ENCODE data around the gene CACNG4.

CACNG4 gene

DNA sequence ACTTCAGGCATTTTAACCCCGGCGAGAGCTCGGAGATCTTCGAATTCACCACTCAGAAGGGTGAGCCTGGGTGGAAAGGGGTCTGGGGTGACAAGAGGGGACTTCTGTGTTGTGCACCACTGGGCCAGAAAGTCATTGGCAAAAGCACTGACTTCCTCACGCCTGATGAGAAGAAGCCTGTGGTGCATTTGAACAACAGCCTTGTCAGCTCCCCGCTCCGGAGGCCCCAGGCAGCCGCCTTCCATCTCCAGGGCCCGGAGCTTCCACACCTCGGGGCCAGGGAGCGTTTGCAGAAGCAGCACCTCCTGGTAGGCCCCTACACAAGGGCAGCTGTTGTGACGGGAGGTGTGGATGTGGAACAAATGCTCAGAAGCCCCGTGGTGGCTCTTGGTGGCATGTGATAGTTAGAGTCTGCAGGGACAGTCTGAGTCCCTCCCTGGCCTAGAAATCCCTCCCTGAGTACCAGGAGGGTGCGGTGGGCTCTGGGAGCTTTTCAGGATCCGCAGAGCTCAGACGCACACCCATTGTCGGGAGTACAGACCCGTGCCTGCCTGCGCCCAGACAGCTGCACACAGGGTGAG, 89.6 kb downstream of the CACNG4 start:
- CTCF ChIA-PET = no interaction called here
- DNase-seq (ENCODE audit: extremely low spot score) = no peak
- POLR2A ChIA-PET = no interaction called here
- TF ChIP-seq ELF4 (IDR thresholded peaks at IDR 0.05) (no peak), L3MBTL2 (conservative IDR thresholded peaks at IDR 0.05) (no peak), ZNF384 (IDR thresholded peaks at IDR 0.05) (no peak), TARDBP (IDR thresholded peaks at IDR 0.05) (no peak), SUZ12 (IDR thresholded peaks at IDR 0.05) (no peak), LEF1 (IDR thresholded peaks at IDR 0.05; ENCODE audit: borderline replicate concordance) (no peak), BHLHE40 (IDR thresholded peaks at IDR 0.05; ENCODE audit: borderline replicate concordance) (no peak), SP1 (IDR thresholded peaks at IDR 0.05) (no peak), CTBP1 (IDR thresholded peaks at IDR 0.05; ENCODE audit: borderline replicate concordance) (no peak), NFRKB (IDR thresholded peaks at IDR 0.05) (no peak), FOXM1 (IDR thresholded peaks at IDR 0.05; ENCODE audit: borderline replicate concordance) (no peak), HDGF (IDR thresholded peaks at IDR 0.05; ENCODE audit: borderline replicate concordance) (no peak)
- TF ChIP-seq, protein P1, sequence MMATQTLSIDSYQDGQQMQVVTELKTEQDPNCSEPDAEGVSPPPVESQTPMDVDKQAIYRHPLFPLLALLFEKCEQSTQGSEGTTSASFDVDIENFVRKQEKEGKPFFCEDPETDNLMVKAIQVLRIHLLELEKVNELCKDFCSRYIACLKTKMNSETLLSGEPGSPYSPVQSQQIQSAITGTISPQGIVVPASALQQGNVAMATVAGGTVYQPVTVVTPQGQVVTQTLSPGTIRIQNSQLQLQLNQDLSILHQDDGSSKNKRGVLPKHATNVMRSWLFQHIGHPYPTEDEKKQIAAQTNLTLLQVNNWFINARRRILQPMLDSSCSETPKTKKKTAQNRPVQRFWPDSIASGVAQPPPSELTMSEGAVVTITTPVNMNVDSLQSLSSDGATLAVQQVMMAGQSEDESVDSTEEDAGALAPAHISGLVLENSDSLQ (IDR thresholded peaks at IDR 0.05) = no peak

DNA sequence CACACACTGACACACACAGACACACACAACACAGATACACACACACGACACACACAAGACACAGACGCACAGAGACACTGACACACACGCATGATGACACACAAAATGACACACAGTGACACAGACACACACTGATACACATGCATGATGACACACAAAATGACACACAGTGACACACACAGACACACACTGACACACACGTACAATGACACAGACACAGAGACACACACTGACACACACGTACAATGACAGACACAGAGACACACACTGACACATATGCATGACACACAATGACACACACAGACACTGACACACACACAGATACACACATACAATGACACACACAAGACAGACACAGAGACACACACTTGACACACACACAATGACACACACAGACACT, 90.1 kb downstream of the CACNG4 start:
- CTCF ChIA-PET = no interaction called here
- no peak for DNase-seq (ENCODE audit: extremely low spot score)
- POLR2A ChIA-PET = no interaction called here
- TF ChIP-seq TARDBP (IDR thresholded peaks at IDR 0.05) (peak; percentile 15; the same call in 1 of the 2 replicates), CTBP1 (IDR thresholded peaks at IDR 0.05; ENCODE audit: borderline replicate concordance) (peak; percentile 21; the same call in 1 of the 2 replicates), ARNT (IDR thresholded peaks at IDR 0.05) (no peak)
- TF ChIP-seq, protein P1 (IDR thresholded peaks at IDR 0.05) = no peak

DNA sequence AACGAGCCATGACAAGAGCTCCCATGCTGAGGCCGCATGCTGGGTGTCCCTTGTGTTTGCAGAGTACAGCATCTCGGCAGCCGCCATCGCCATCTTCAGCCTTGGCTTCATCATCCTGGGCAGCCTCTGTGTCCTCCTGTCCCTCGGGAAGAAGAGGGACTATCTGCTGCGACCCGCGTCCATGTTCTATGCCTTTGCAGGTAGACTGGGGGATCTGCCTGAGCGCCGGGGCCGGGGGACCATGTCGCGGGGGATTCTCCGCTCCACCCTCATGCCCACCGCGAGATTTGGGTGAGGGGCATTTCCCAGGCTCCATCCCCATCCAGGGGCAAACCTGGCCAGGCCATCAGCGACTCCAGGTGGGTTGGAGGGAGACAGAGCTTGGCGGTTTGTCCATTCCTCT, 90.5 kb downstream of the CACNG4 start:
- ChIA-PET CTCF (no interaction called here), POLR2A (no interaction called here)
- no peak for DNase-seq (ENCODE audit: extremely low spot score)
- TF ChIP-seq SP1 (IDR thresholded peaks at IDR 0.05) (no peak), L3MBTL2 (conservative IDR thresholded peaks at IDR 0.05) (no peak), SUZ12 (IDR thresholded peaks at IDR 0.05) (no peak), ZNF384 (IDR thresholded peaks at IDR 0.05) (no peak), LEF1 (IDR thresholded peaks at IDR 0.05; ENCODE audit: borderline replicate concordance) (no peak), ARNT (IDR thresholded peaks at IDR 0.05) (no peak), BHLHE40 (IDR thresholded peaks at IDR 0.05; ENCODE audit: borderline replicate concordance) (no peak), HDGF (IDR thresholded peaks at IDR 0.05; ENCODE audit: borderline replicate concordance) (no peak)

DNA sequence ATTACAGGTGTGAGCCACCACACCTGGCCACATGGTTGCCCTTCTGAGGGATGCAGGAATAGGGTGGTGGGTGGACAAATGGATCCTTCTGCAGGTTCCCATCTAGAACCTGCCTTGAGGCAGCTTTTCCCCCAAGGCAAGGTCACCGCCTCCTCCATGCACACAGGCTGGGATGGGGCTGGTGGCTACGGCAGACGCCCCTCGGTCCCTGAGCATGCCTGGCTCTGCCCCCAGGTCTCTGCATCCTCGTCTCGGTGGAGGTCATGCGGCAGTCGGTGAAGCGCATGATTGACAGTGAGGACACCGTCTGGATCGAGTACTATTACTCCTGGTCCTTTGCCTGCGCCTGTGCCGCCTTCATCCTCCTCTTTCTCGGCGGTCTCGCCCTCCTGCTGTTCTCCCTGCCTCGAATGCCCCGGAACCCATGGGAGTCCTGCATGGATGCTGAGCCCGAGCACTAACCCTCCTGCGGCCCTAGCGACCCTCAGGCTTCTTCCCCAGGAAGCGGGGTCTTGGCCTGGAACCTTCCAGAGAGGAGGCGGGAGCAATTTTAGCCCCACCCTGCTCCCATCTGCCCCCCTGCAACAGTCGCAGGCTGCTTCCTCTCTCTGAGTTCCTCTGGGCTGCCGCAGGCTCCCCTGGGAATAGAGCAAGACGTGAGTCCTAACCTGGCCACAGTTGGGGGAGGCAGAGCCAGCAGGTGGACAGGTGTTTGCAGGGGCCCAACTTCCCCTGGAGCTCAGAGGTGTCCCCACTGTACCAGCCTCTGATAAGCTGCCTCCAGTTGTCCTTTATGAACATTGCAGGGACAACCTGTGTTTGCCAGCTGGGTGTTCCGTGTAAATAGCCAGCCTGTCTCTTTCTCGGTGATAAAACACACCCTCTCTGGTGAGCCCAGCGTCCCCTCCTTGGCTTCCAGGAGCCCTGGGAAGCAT, 91.6 kb downstream of the CACNG4 start:
- POLR2A ChIA-PET = no interaction called here
- DNase-seq (ENCODE audit: extremely low spot score) = no peak
- TF ChIP-seq BHLHE40 (IDR thresholded peaks at IDR 0.05; ENCODE audit: borderline replicate concordance) (no peak), L3MBTL2 (conservative IDR thresholded peaks at IDR 0.05) (no peak), HDGF (IDR thresholded peaks at IDR 0.05; ENCODE audit: borderline replicate concordance) (no peak), ELF4 (IDR thresholded peaks at IDR 0.05) (no peak), ZNF384 (IDR thresholded peaks at IDR 0.05) (no peak), FOXA1 (IDR thresholded peaks at IDR 0.05) (no peak), NFRKB (IDR thresholded peaks at IDR 0.05) (no peak), LEF1 (IDR thresholded peaks at IDR 0.05; ENCODE audit: borderline replicate concordance) (no peak), CTBP1 (IDR thresholded peaks at IDR 0.05; ENCODE audit: borderline replicate concordance) (no peak), SP1 (IDR thresholded peaks at IDR 0.05) (no peak), FOXK2 (IDR thresholded peaks at IDR 0.05) (no peak), FOXM1 (IDR thresholded peaks at IDR 0.05; ENCODE audit: borderline replicate concordance) (no peak), SUZ12 (IDR thresholded peaks at IDR 0.05) (no peak), TARDBP (IDR thresholded peaks at IDR 0.05) (no peak), ARNT (IDR thresholded peaks at IDR 0.05) (no peak)
- TF ChIP-seq, protein P1 (IDR thresholded peaks at IDR 0.05) = no peak
- CTCF ChIA-PET = no interaction called here

DNA sequence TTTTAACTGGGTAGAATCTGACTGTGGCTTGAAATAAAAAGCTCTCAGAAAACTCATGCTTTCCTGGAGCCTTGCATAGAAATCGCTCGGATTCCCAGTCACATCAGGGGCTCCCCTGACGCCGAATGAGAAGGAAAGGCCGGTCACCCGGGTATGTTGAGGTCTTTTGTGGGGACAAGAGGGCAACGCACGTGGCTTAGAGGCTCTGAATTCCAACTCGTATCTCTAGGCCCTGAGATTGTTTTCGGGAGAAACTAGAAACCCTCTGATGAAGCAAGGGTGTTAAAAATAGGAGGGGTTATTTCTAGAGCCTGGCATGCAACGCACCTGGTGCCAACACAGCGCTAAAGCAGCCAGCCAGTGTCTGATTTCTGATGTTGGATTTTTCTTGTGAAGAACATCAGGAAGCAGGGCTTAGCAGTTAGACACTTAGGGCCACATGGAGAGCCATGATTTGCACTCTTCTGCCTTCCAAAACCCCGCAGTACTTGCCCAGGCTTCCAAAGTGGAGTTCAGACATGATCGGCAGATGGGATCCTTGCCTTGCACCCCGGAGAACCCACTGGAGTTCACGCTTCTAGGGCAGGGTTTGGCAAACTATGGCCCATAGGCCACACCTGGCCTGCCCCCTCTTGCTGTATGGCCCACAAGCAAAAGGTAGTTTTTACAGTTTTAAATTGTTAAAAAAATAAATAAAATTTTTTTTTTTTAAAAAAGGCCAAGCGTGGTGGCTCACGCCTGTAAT, 92.4 kb downstream of the CACNG4 start:
- ChIA-PET POLR2A (no interaction called here), CTCF (no interaction called here)
- TF ChIP-seq LEF1 (IDR thresholded peaks at IDR 0.05; ENCODE audit: borderline replicate concordance) = no peak
- TF ChIP-seq FOXM1 (IDR thresholded peaks at IDR 0.05; ENCODE audit: borderline replicate concordance) = no peak
- TF ChIP-seq, protein P1 (IDR thresholded peaks at IDR 0.05) = no peak
- TF ChIP-seq SUZ12 (IDR thresholded peaks at IDR 0.05) = no peak
- TF ChIP-seq ARNT (IDR thresholded peaks at IDR 0.05) = no peak
- TF ChIP-seq ELF4 (IDR thresholded peaks at IDR 0.05) = no peak
- TF ChIP-seq SP1 (IDR thresholded peaks at IDR 0.05) = no peak
- TF ChIP-seq BHLHE40 (IDR thresholded peaks at IDR 0.05; ENCODE audit: borderline replicate concordance) = no peak
- no peak for TF ChIP-seq FOXA1 (IDR thresholded peaks at IDR 0.05)
- no peak for TF ChIP-seq TARDBP (IDR thresholded peaks at IDR 0.05)
- TF ChIP-seq L3MBTL2 (conservative IDR thresholded peaks at IDR 0.05) = no peak
- no peak for TF ChIP-seq ZNF384 (IDR thresholded peaks at IDR 0.05)
- no peak for TF ChIP-seq HDGF (IDR thresholded peaks at IDR 0.05; ENCODE audit: borderline replicate concordance)
- DNase-seq (ENCODE audit: extremely low spot score) = no peak
